AG20443 (cell line): ENCODE data around the gene LIPN.
"Not testable (repeated sequence)": the region's sequence is repeated elsewhere in the genome, so short reads cannot be mapped to it uniquely, and the experiment has no call there.

Experiments
- DNase-seq: peaks from one replicate; pipeline ENCODE4 v3.0.0; 2012; ENCODE audit warnings: low spot score, mixed read lengths

The LIPN gene

GRCh38 chr10:88759366-88760101 lies at the start of gene LIPN:
Gene LIPN, plus strand, starts transcription at chr10:88760020. Its CDS starts 1,386 bp downstream, at chr10:88761406.
- peak; percentile 13 for DNase-seq

GRCh38 chr10:88715517-88715916 lies 44.3 kb upstream of the LIPN start:
- no peak for DNase-seq

GRCh38 chr10:88721392-88721791 lies 38.4 kb upstream of the LIPN start:
- DNase-seq, result no peak

- DNase-seq, result no peak
These were observed 34.0 kb upstream of the LIPN start for GRCh38 chr10:88725798-88726197.

GRCh38 chr10:88728107-88728763 lies 31.6 kb upstream of the LIPN start:
- DNase-seq, result peak; percentile 11

- DNase-seq, result no peak
These were observed 29.0 kb upstream of the LIPN start for GRCh38 chr10:88730864-88731263.

GRCh38 chr10:88731296-88731695 lies 28.5 kb upstream of the LIPN start:
- DNase-seq, result no peak

GRCh38 chr10:88733215-88733614 lies 26.6 kb upstream of the LIPN start:
- DNase-seq, result no peak

GRCh38 chr10:88735661-88736060 lies 24.2 kb upstream of the LIPN start:
- DNase-seq, result no peak

- not testable (repeated sequence) for DNase-seq
These were observed 17.9 kb upstream of the LIPN start for GRCh38 chr10:88741921-88742320.

- DNase-seq, result no peak
These were observed 17.4 kb upstream of the LIPN start for GRCh38 chr10:88742448-88742847.

GRCh38 chr10:88744002-88744401 lies 15.8 kb upstream of the LIPN start:
- no peak for DNase-seq

- DNase-seq, result no peak
These were observed 14.2 kb upstream of the LIPN start for GRCh38 chr10:88745633-88746032.

GRCh38 chr10:88754287-88754686 lies 5.5 kb upstream of the LIPN start:
- peak; percentile 81 for DNase-seq

GRCh38 chr10:88755753-88756152 lies 4.1 kb upstream of the LIPN start:
- no peak for DNase-seq

GRCh38 chr10:88756660-88757059 lies 3.2 kb upstream of the LIPN start:
- no peak for DNase-seq

- DNase-seq, result no peak
These were observed 3.1 kb downstream of the LIPN start for GRCh38 chr10:88762906-88763305.

GRCh38 chr10:88763441-88763840 lies 3.6 kb downstream of the LIPN start:
- no peak for DNase-seq

GRCh38 chr10:88764110-88764509 lies 4.3 kb downstream of the LIPN start:
- no peak for DNase-seq

- no peak for DNase-seq
These were observed 6.0 kb downstream of the LIPN start for GRCh38 chr10:88765816-88766215.

- no peak for DNase-seq
These were observed 9.6 kb downstream of the LIPN start for GRCh38 chr10:88769384-88769783.

GRCh38 chr10:88781206-88781605 lies 21.4 kb downstream of the LIPN start:
- DNase-seq, result no peak

GRCh38 chr10:88782222-88782621 lies 22.4 kb downstream of the LIPN start:
- no peak for DNase-seq

GRCh38 chr10:88783724-88784123 lies 23.9 kb downstream of the LIPN start:
- no peak for DNase-seq
